A673 (cell line): Measurements from ENCODE around the gene IL10RA.

Experiments
- CTCF ChIP-seq: fragments of 300-800, 200-600 bp; sonication (generic); conservative IDR thresholded peaks from 2 replicates; pipeline ENCODE4 v1.5.1; 2017; ENCODE audit warnings: low read depth, mild to moderate bottlenecking, antibody characterized with exemption, low read length, moderate library complexity, mixed read lengths
- EZH2 ChIP-seq: fragments of 200-600 bp; sonication (generic); IDR thresholded peaks from 2 replicates; pipeline ENCODE4 v1.6.1; 2017; ENCODE audit warnings: borderline replicate concordance, low read depth, mild to moderate bottlenecking, mixed read lengths, antibody characterized with exemption, low read length; ENCODE audit not compliant: poor library complexity, severe bottlenecking

GRCh38 chr11:117950993-117951961 lies 34.9 kb upstream of the IL10RA start:
- no peak for TF ChIP-seq CTCF
- no peak for TF ChIP-seq EZH2
